T-helper 2 cell treated with Interferon-gamma antibody and Interleukin-4, amounts not matched to agents 100 ng/mL and 5 ng/mL, for 36 hours (primary cell): ENCODE data around the gene METTL9. TPM values are rescaled to one million over a fixed set of nuclear protein-coding genes. Genes with fewer than 3 reads are reported as not detected.
"Not testable (repeated sequence)": the region's sequence is repeated elsewhere in the genome, so short reads cannot be mapped to it uniquely, and the experiment has no call there.

Experiments
- intact Hi-C: fragments of 100-400 bp; cut with micrococcal nuclease; formaldehyde crosslinking; loops from one replicate; pipeline ENCODE4 v1.15.1; 2023
- total RNA-seq: library from RNA; stranded (reverse); gene quantifications from 2 replicates; pipeline ENCODE4 v1.2.3, GENCODE V29; 2022

Gene METTL9
- total RNA-seq, 1 donor from 2014 or later, result 78.5 TPM

DNA sequence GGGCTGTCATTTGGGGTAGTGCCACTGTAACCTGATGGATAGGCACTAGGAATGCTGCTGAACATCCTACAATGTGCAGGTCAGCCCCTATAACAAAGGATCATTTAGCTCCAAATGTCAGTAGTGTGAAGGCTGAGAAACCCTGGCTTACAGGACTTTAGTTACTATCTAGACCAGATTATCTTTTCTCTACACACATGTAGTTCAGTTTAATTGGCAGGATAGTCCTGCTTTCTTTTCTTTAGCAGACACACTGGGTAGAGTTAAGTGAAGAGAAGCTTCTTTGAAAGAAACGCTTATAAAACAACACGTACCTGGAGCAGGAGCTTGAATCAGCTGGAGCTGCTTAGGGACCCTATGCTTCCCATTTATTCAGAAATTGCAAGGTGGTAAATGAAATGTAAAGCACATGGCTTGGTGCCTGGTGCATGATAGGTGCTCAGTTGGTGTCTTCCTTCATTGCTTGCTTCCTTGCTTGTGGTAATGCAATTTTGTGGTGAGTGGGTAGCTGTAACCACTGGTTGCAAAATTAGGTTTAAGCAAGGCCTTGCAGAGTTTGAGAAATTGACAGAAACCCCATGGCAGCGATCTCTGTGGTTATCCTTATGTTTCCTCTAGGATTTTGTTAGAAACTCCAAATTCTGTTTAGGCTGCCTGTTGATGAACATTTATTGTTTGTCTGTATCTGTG is 9.4 kb downstream of the METTL9 start:
- intact Hi-C loops, result loop anchor here (10.0 kb wide), 1 partner anchor 346 kb away; the partner anchor contains the start of gene UQCRC2

DNA sequence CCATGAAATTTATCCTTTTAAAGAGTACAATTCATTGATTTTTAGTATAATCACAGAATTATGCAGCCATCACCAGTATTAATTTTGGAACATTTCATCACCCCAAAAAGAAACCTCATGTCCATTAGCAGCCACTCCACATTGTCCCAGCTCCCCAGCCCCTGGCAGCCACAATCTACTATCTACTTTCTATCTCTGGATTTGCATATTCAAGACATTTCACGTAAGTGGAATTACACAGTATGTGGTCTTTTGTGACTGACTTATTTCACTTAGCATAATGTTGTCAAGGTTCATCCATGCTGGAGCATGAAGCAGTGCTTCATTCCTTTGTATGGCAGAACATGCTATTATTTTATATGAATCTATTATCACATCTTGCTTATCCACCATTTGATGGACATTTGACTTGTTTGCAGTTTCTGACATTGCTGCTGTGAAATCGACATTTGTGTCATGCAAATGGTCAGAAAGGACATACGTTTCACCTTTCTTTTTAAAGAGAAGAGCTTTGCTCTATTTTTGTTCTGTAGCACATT is 10.7 kb downstream of the METTL9 start:
- intact Hi-C loops, result no loop called here

DNA sequence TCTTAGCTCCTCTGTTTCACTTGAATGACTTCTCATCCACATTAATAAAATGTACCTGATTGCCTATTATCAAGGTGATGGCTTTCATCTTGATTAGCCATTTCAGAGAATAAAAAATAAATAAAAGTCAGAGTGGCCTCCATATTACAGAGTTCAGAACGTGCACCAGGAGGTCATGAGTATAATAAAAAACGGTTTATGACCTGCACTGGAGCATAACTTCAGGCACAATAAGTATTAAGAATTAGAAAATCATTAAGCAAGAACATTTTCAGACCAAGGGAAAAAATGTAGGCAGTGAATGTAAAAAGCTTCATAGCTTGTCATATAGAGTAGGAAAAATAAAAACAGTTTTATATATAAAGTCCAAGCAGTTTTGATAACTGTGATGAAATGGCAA is 11.4 kb downstream of the METTL9 start:
- intact Hi-C loops, result no loop called here

GRCh38 chr16:21611198-21611555 is 11.8 kb downstream of the METTL9 start:
- intact Hi-C loops, result no loop called here

GRCh38 chr16:21611556-21612384 is 12.4 kb downstream of the METTL9 start:
- intact Hi-C loops, result no loop called here

- intact Hi-C loops, result no loop called here
These were observed 14.0 kb downstream of the METTL9 start for GRCh38 chr16:21613361-21613760.

- intact Hi-C loops, result no loop called here
These were observed 14.4 kb downstream of the METTL9 start for GRCh38 chr16:21613781-21614180.

- intact Hi-C loops, result no loop called here
These were observed 15.5 kb downstream of the METTL9 start for GRCh38 chr16:21614896-21615295.

- intact Hi-C loops, result no loop called here
These were observed 18.2 kb downstream of the METTL9 start for GRCh38 chr16:21617607-21618006.

- intact Hi-C loops, result no loop called here
These were observed 18.9 kb downstream of the METTL9 start for GRCh38 chr16:21618281-21618680.

DNA sequence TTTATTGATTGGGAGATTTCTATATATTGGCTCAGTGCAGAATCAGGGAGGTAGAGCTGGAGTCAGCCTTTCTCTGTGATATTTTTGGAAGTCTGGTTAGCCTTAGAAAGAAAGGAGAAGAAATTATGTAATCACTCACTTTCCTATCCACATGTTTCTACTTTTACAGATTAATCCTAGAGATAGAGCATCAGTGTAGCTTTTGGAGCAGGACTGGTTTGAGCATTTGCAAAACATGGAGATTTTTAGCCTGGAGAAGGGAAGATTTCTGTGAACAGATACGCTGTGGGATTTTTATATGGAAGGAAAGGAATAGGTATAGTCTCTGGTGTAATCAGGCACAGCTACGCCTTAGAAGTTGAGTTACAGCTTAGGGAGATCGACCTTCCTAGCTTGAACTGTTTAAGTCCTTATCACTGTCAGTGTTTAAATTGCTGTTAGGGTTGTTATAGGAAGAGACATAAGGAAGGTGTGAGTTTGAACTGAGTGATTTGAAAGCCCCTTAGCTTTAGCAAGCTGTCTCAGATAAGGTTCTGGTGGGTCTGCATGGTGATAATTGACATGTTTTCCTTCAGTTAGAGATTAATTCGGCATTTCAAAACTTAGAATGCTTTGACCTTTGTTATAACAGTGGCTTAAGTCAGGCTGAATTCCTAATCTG is 20.5 kb downstream of the METTL9 start:
- intact Hi-C loops, result no loop called here

DNA sequence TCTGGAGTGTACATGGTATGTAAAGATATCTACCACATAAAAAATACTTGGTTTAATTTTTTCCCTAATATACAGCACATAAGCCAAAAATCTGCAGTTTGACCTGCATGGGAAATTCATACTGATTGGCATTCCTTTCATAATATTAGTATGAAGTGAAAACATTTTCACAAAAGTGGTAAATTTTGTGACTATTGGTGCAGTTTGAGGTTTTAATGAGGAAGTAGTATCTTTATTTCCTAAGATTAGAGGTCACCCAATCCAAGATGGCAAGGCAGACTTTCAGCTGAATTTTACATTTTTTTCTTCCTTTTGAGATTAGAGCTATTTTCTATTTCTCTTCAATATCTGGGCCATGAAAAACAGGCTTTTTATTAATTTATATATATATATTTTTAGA is 21.2 kb downstream of the METTL9 start:
- intact Hi-C loops, result no loop called here

DNA sequence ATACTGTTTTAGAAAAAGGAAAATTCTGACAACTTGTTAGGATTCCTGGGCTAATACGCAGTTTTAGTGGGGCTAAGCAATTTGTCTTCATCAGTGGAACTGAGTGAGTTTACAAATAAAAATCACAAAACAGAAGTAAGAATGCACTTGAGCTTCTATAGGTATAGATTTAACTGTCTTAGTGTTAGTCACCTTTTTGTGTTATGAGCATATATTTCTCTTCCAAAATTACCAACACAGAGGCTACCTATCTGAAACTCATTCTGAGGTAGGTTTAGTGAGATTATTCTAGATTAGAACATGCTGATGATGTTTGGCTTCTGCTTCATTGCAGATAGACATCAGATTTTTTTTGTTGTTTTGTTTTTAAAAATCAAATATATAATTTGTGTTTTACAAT is 23.2 kb downstream of the METTL9 start:
- intact Hi-C loops, result no loop called here

DNA sequence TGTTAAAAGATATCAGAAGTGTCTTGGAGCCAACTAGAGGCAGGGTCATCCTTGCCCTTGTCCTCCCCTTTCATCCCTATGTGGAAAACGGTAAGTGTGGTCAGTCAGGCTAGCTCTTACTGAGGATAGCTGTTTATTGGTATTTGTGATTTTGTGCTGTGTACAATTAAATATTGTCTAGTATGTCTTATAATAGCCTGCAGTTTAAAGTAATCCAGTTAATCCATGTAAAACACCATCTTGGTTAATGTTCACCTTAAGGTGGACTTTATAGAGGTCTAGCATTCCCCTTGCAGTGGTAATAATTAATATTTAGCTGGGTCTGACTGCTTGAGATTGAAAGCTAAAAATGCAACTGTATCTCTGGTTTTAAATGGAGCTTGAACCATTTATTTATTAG is 25.6 kb downstream of the METTL9 start:
- intact Hi-C loops, result no loop called here

GRCh38 chr16:21626659-21627277 is 27.4 kb downstream of the METTL9 start:
- intact Hi-C loops, result no loop called here

DNA sequence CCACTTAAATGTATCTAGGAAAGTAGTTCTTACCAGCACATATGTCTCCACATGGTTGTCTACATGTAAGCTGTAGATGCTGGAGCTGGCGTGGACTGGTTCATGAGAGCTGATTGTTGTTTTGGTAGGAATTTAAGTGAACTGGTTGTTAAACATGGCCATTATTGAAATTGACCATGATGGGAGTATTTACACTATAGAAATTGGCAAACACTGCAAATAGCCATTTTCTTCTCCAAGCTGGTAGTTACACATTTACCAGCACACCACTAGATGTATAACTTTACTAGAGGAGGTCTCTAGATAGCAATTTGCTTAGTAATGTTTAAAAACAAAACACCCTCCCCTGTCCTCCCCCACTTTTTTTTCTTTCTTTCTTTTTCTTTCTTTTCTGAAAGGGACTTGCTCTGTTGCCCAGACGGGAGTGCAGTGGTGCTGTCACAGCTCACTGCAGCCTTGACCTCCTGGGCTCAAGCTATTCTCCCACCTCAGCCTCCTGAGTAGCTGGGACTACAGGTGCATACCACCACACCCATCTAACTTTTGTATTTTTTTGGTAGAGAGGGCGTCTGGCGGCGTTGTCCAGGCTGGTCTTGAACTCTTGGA is 28.8 kb downstream of the METTL9 start:
- intact Hi-C loops, result no loop called here

- intact Hi-C loops, result no loop called here
These were observed 29.4 kb downstream of the METTL9 start for GRCh38 chr16:21628772-21629171.

DNA sequence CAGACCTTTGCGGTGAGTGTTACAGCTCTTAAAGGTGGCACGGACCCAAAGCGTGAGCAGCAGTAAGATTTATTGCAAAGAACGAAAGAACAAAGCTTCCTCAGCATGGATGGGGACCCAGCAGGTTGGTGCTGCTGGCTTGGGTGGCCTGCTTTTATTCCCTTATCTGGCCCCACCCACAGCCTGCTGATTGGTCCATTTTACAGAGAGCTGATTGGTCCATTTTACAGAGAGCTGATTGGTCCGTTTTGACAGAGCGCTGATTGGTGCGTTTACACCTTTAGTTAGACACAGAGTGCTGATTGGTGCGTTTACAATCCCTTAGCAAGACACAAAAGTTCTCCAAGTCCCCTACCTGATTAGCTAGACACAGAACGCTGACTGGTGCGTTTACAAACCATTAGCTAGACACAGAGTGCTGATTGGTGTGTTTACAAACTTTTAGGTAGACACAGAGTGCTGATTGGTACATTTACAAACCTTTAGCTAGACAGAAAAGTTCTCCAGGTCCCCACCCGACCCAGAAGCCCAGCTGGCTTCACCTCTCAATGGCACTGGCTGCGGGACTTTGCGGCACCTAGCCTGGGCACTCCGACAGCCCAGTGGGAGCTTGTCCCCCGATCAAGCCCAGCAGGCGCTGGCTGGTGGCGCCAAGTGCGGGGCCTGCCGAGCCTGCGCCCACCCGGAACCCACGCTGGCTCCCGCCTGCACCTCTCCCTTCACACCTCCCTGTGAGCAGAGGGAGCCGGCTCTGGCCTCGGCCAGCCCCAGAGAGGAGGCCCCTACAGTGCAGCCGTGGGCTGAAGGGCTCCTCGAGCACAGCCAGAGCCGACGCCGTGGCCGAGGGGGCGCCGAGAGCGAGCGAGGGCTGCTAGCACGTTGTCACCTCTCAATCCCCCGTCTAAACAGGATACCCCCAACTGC is 30.5 kb downstream of the METTL9 start:
- intact Hi-C loops, result not testable (repeated sequence)

DNA sequence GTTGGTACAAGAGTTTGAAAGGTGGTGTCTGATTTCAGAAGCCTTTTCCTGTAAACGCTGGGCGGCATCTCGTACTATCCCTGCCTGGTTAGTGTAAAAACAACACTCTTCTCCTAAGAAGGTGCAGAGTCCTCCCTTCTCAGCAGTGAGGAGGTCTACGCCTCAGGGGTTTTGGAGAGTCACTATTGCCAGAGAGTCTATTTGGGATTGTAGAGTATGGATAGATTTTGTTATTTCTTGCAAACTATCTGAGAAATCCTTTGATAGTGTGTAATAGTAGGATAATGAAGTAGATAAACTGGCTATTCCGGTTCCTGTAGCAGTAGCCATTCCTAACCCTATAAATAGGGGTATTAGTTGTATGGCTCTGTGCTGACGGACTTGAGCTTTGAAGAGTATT is 31.5 kb downstream of the METTL9 start:
- intact Hi-C loops, result not testable (repeated sequence)

DNA sequence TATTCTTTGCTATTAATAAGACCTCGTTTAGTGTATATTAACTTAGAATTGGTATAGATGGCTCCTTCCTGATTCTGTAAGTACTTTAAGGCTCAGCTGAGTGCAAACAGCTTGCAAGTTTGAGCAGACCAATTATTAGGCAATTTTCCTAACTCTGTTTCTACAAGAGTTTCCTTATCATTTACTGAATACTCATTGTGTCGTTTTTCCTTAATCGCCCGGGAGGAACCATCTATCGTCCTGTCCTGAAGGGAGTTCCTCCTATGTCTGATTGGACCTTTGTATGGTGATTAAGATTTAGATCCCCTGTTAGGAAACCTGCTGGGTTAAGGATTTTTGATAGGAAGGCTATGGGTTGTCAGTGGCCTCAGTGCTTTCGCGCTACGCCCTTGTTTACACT is 32.0 kb downstream of the METTL9 start:
- intact Hi-C loops, result not testable (repeated sequence)
